GM08714 (cell line): ENCODE results near the gene VASP.

Experiments
- H3K4me3 ChIP-seq: fragments of 200-500 bp; sonication (Bioruptor generic); 2 replicates; pipeline ENCODE4 v1.5.1; 2014; ENCODE audit warnings: mild to moderate bottlenecking, low read length, inconsistent platforms
- ZNF274 ChIP-seq: IDR thresholded peaks from 2 replicates; pipeline ENCODE4 v1.6.1; 2012; ENCODE audit warnings: mild to moderate bottlenecking, low read depth, low read length

Gene VASP

DNA sequence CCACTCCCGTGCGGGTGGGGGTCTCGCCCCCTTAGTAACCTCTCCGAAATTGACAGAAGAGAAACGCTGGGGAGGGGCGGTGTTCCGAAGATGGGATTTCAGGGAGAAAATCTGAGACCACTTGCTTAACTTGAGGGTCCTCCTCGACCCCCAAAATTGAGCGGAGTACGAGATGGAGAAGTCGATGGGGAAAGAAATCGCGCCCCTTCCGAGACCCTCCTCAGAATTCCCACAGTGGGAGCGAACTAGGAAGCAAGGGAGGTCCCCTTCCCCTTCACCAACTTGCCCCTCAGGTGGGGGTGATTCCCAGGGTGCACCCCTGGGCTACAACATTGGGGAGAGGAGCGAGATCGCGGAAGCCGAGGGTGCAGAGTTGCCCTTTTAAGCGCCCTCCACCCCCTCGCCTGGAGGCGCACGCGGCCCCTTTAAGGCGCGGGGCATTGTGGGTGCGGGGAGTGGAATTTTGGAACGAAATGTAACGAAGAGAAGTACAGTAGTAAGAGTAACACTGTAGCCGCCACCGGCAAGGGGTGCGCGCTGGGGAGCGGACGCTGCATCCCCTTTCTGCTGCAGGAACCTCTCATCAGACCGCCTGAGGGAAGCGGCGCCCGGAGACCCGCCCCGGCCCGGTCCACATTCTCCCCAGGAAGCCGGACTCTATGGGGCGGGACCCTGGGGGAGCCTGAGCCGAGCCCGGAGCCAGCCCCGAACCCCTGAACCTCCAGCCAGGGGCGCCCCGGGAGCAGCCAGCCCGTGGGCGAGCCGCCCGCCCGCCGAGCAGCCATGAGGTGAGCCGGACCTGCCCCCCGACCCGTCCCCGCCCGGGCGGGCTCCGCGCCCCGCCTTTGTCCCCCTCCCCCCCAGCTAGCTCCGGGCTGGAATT, at the start of gene VASP:
Gene VASP, plus strand, starts transcription at position 491 of the 883 bp plus-strand sequence. Its CDS starts 293 bp downstream, at position 784.
- TF ChIP-seq ZNF274 = no peak
- peak within 1 kb of the TSS; percentile 99 for H3K4me3 ChIP-seq

DNA sequence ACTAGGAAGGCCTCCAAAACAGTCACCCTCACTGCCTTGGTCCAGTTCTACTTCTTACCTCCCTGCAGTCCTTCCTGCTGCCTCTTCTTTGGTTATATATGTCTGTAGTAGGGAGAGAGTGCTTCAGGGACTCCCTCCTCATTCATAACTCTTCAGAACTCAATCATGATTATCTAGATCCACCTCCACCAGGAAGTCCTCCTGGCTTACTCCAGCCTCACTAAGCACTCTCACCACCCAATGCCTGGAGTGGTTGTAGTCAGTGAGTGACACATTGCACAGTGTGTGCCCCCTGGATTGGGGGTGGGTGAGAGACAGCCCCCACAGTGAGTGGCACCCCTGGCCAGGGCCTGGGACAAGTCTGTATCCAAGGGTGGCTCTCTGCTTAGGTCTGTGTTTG, 49.5 kb upstream of the VASP start:
- no peak overlapping the region for H3K4me3 ChIP-seq
- no peak for TF ChIP-seq ZNF274

DNA sequence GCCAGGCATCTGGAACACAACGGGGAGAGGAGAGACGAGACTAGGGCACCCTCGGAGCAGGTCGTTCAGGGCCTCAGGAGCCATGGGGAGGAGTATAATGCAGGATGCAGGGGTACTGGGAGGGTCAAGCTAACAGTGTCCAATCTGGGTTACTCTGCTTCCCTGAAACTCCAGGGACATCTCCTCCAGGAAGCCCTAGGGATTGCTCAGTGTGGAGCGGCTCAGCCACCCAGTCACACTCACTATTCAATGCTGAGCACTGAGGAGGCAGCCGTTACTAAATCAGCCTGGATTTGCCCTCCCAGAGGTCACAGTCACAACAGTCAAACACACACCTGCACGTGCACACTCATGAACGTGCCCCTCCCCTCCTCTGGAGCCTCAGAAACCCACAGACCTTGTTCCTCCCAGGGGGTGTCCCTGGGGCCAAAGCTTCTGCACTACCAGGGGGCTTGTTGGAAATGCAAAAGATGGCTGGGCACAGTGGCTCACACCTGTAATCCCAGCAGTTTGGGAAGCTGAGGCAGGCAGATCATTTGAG, 46.4 kb upstream of the VASP start:
- TF ChIP-seq ZNF274 = no peak
- no peak overlapping the region for H3K4me3 ChIP-seq

DNA sequence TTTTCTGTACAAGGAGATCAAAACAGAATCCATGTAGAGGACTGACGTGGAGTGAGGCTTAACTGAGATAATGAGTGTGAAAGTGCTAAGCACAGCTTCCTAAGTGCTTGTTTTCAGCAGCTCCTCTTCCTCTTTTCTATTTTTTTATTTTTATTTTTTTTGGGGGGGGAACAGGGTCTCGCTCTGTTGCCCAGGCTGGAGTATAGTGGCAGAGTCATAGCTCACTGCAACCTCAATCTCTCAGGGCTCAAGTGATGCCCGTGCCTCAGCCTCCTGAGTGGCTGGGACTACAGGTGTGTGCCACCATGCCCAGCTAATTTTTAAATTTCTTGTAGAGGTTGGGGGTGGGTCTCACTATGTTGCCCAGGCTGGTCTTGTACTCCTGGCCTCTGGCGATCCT, 45.1 kb upstream of the VASP start:
- no peak for TF ChIP-seq ZNF274

DNA sequence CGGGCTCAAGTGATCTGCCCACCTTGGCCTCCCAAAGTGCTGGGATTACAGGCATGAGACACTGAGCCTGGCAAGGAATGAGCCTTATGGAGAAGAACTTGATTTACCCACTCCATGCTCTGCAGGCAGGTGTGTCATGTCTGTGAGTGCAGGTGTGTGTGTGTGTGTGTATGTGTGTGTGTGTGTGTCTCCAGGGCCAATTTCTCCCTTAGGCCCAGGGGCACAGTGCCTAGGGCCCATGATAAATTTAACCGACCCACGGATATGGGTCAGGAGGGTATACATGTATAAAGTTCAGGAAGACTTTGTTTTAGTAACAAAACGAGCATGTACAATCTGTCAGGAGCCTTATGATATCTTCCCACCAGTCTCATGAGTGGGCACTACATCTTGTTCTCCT, 44.0 kb upstream of the VASP start:
- TF ChIP-seq ZNF274 = no peak
- no peak overlapping the region for H3K4me3 ChIP-seq

More for the DNA sequence above, 45.1 kb upstream of the VASP start:
- H3K4me3 ChIP-seq = no peak overlapping the region

DNA sequence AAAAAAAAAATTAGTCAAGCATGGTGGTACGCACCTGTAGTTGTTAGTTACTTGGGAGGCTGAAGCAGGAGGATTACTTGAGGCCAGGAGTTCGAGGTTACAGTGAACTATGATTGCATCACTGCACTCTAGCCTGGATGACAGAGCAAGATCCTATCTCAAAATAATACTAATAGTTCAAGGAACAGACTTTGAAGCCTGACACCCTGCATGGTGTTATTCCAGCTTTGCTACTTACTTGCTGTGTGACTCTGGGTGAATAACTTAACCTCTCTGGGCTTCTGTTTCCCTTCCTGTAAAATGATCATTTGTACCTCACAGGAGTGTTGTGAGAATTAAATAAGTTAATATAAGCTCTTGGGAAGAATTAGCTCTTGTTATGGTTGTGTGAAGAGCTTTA, 43.0 kb upstream of the VASP start:
- no peak for TF ChIP-seq ZNF274
- no peak overlapping the region for H3K4me3 ChIP-seq

DNA sequence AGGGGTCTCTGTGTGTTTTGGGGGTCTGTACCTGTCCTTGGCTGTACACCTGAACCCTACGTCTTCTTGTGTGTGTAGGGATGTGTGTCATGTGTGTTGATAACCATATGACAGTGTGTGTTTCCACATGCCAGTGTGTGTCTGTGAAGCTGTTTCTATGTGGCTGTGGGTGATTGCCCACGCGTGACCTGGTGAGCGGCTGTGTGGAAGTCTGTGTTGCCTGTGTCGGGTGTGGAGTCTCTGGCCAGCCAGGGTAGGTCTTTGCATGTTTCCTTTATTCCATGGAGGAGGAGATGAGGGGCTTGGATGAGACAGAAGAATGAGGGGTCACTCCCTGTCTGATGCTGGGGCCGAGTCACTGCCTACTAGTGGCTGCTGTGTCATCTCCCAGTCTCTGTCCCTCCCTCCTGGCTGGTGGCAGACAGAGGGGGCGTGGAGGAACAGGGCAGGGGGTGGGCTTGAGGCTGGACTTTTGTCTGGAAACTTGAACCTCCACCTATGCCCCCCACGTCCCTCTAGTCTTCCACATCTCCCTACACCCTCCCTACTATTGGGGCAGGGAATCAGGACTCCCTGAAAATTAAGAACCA, 42.3 kb upstream of the VASP start:
- TF ChIP-seq ZNF274 = no peak
- H3K4me3 ChIP-seq = no peak overlapping the region

DNA sequence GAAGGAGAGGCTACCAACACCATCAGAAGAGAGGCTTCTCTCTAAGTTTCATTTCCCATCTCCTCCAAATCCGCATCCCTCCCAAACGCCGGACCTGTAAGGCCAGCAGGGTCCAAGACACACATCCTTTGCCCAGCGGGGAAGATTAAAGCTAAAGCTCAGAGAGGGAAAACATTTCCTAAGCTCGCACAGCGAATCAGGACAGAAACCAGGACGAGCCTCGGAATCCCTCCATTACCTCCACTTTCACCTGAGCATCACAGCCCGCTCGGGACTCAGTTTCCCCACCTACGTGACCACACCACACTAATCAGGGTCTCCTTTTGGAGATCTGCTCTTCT, 40.2 kb upstream of the VASP start:
- TF ChIP-seq ZNF274 = no peak
- peak overlapping the region; percentile 32; the same call in 1 of the 2 replicates for H3K4me3 ChIP-seq

DNA sequence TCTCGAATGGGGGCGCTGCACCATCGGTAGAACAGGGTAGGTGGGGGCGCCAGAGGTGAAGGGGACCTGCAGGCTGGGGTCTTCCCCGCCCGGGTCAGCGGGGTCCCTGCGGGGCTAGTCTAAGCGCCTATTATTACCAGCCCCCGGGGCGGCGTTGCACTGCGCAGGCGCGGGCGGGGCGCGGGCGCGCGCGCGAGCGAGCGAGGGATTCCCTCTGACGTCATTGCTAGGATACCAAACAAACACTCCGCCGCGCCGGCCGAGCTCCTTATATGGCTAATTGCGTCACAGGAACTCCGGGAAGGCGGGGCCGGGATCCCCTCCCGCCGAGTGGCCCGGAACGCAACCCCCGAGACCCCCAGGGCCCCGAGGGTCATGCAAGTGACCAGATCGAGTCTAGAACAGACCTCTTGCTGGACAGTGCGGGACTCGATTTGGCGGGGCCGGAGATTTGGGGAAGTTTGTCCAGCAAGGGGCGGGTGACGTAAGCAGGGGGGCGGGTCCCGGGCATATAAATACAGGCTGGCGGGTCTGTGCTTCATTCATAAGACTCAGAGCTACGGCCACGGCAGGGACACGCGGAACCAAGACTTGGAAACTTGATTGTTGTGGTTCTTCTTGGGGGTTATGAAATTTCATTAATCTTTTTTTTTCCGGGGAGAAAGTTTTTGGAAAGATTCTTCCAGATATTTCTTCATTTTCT, 39.7 kb upstream of the VASP start, which contains the start of gene FOSB:
Gene FOSB, plus strand, starts transcription at position 541 of the 703 bp plus-strand sequence. CDS start 591 bp downstream, outside the sequence.
- peak within 1 kb of the TSS; percentile 58 for H3K4me3 ChIP-seq
- TF ChIP-seq ZNF274 = no peak

DNA sequence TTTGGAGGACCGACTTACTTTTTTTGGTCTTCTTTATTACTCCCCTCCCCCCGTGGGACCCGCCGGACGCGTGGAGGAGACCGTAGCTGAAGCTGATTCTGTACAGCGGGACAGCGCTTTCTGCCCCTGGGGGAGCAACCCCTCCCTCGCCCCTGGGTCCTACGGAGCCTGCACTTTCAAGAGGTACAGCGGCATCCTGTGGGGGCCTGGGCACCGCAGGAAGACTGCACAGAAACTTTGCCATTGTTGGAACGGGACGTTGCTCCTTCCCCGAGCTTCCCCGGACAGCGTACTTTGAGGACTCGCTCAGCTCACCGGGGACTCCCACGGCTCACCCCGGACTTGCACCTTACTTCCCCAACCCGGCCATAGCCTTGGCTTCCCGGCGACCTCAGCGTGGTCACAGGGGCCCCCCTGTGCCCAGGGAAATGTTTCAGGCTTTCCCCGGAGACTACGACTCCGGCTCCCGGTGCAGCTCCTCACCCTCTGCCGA, 39.1 kb upstream of the VASP start:
- H3K4me3 ChIP-seq = peak overlapping the region; percentile 58
- TF ChIP-seq ZNF274 = no peak

DNA sequence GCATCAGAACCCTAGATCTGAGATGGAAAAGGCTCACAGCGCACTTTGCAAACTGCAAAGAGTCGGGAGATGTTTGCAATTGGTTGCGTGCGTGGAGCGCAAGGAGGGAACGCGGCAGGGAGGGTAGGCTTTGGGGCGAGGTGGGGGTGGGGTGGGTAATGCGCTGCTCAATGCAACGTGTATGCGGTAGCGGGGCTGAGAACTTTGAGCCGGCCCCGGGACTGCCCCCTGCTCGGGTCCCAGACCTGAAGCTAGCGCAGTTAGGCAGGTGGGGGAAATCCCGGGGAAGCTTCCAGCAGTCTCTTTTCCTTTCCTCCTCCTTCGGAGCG, 38.5 kb upstream of the VASP start:
- no peak for TF ChIP-seq ZNF274
- peak overlapping the region; percentile 58 for H3K4me3 ChIP-seq

DNA sequence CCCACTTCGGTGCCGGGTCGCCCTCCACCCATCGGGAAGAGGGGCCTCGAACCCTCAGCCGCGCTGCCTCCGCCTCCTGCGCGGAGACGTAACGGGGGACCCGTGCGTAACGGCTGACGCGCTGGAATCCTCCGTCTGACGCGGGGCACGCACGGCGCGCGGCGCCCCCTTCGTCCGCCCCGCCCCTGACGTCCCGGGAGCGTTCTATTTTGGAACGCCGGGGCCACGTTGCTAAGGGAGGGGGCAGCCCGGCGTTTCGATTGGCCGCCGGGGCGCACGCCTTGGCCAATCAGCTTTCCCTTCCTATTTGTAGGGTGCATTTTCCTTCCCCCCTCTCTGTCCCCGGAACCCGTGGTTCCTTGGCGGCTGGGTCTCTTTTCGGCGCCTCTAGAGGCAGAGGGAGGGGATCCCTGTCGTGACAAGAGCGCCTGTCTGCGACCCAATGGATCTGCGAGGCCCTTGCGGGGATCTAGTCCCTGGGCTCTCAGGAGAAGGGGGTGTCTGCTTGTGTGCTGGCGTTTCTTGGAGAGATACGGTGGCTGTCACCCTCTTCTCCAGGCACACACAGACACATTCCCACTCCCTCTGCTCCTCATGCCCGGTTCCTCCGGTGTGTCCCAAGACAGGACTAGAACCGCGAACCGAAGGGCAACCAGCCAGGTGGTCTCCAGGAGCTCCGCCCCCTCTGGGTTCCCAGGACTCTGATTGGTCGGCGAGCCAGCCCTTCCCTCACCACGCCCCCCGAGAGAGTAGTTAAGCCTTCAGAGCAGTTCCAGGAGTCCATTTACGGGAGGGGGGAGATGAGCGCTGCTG, 37.9 kb upstream of the VASP start:
- no peak for TF ChIP-seq ZNF274
- H3K4me3 ChIP-seq = peak overlapping the region; percentile 58; the same call in 1 of the 2 replicates

DNA sequence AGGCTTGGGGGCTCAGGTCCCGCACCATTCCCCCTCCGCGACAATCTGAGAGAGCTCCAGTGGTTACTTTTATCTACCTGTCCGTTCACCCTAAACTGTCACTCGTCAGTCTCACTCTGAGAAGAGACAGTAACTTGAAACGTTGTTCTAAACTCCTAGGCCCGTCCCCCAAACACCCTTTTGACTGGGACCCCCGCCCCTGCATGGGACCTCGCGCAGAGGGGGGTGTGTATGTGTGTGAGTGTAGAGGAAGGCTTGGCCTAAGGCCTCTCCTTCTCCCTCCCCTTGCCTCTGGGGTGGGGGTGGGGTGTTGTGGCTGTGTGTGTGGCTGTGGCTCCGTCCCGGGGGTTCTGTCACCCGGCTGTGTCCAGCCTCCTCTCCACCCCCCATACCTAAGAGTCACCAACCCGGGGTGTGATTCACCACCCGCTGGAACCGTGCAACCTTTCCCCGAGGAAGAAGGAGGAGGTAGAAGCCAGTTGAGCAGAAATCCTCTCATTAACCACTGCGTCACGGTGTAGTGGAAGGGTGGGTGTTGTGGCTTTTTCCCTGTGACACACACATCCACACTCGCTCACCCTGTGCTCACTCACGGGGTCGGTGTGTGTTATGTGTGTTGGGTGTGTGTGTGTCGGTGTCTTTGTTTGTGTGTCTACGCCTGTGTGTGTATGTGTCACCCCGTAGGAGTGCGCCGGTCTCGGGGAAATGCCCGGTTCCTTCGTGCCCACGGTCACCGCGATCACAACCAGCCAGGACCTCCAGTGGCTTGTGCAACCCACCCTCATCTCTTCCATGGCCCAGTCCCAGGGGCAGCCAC, 37.1 kb upstream of the VASP start:
- TF ChIP-seq ZNF274 = no peak

More for the DNA sequence above, 37.1 kb upstream of the VASP start:
- H3K4me3 ChIP-seq = peak overlapping the region; percentile 54; the same call in 1 of the 2 replicates
